GM12872 (cell line): Measurements from ENCODE around the gene MEX3D.

Source experiments
- CTCF ChIP-seq: IDR thresholded peaks from 3 replicates; pipeline ENCODE4 v1.5.1; 2011; ENCODE audit warnings: low read depth, mild to moderate bottlenecking, low read length, moderate library complexity; ENCODE audit not compliant: insufficient read depth

The MEX3D gene

GRCh38 chr19:1538978-1539377 lies 29.1 kb downstream of the MEX3D start:
- no peak for TF ChIP-seq CTCF

GRCh38 chr19:1534972-1535371 lies 33.2 kb downstream of the MEX3D start:
- TF ChIP-seq CTCF, result no peak

DNA sequence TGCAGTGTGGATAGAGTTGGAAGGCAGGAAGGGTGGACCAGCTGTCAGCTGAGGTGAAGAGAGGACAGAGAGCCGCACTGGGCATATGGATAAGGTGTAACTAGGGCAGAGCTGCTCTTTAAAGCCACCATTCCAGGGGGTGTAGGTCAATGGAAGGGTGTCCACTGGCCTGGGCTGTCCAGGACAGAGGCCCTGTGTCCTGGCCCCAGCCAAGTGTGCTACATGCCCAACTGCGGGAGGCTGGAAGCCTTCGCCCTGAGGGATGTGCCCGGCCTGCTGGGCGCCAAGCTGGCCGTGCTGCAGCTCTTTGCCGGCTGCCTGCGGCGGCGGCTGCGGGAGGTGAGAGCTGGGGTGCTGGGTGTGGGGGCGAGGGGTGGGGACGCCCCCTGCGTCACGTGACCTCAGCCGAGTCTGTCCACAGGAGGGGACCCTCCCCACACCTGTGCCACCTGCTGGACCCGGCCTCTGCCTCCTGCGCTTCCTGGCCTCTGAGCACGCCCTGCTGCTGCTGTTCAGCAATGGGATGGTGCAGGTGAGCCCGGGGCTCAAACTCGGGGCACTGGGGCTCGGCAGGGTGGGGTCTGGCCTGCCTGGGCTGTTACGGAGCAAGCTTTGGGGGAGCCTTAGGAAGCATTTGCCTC lies 34.5 kb downstream of the MEX3D start:
- TF ChIP-seq CTCF, result no peak

DNA sequence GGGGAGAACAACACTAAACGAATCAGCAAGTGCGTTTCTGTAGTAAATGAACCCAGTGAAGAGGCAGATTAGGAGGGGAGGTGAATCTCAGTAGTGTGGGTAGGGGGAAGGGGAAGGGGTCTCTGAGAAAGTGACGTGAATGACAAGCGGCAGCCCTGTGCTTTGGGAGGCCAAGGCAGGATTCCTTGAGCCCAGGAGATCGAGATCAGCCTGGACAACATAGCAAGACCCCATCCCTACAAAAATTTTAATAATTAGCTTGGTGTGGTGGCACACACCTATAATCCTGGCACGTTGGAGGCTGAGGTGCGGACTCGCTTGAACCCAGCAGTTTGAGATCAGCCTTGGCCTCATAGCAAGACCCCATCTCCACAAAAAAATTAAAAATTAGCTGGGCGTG lies 36.1 kb downstream of the MEX3D start:
- no peak for TF ChIP-seq CTCF

GRCh38 chr19:1531587-1531986 lies 36.5 kb downstream of the MEX3D start:
- TF ChIP-seq CTCF, result no peak

GRCh38 chr19:1529430-1529816 lies 38.7 kb downstream of the MEX3D start:
- no peak for TF ChIP-seq CTCF

- TF ChIP-seq CTCF, result no peak
These were observed 39.3 kb downstream of the MEX3D start for GRCh38 chr19:1528596-1529429.
